Measurements from ENCODE around the gene ZNF594. TPM values are rescaled to one million over a fixed set of nuclear protein-coding genes. Genes with fewer than 3 reads are reported as not detected.
"Not testable (repeated sequence)": the region's sequence is repeated elsewhere in the genome, so short reads cannot be mapped to it uniquely, and the experiment has no call there.

The ZNF594 gene
- total and polyA plus RNA-seq, 2 donors (not counting 3 experiments of a cell fraction or from before 2014, with no cell fraction given): 1.2 to 5.8 TPM

- intact Hi-C loops (cut with micrococcal nuclease); CTCF ChIA-PET; H3K9ac ChIP-seq (replicated peaks; ENCODE audit: extremely low read depth, insufficient read depth, low read length); H3K4me3 ChIP-seq (replicated peaks in 1 of 3; ENCODE audit: insufficient read depth in 1 of 3, low read depth in 1 of 3, low read length in 3 of 3); H3K36me3 ChIP-seq (ENCODE audit: control insufficient read depth in 2 of 2, extremely low read depth in 1 of 2, insufficient read depth in 2 of 2, low read length in 2 of 2); POLR2A ChIA-PET; H3K4me1 ChIP-seq (ENCODE audit: control insufficient read depth, extremely low read depth, insufficient read depth, low read length); H3K79me2 ChIP-seq (ENCODE audit: control insufficient read depth, insufficient read depth, low read length); H3K27ac ChIP-seq (ENCODE audit: insufficient read depth, low read depth, low read length); H4K20me1 ChIP-seq (replicated peaks; ENCODE audit: control insufficient read depth, extremely low read depth, insufficient read depth, low read length); H3K9me1 ChIP-seq (replicated peaks; ENCODE audit: control insufficient read depth, extremely low read depth, insufficient read depth, low read length); BruUV-seq (replicated peaks); DNase-seq (ENCODE audit: low read depth, low spot score); H3K9me3 ChIP-seq (replicated peaks; ENCODE audit: control insufficient read depth, insufficient read depth, low read length); dilution Hi-C loops (cut with MboI; ENCODE audit: extremely low pct_ligation_motif_present, low sequenced_read_pairs); H3K27me3 ChIP-seq (ENCODE audit: control insufficient read depth in 2 of 2, insufficient read depth in 2 of 2, low read length in 2 of 2); H2AFZ ChIP-seq (ENCODE audit: low read depth, low read length); FAIRE-seq; H3K4me2 ChIP-seq (ENCODE audit: insufficient read depth, low read length): not testable (repeated sequence)
These were observed 59.7 kb downstream of the ZNF594 start for GRCh38 chr17:5131799-5132502.

- H3K9me1 ChIP-seq (replicated peaks; ENCODE audit: control insufficient read depth, extremely low read depth, insufficient read depth, low read length): no peaks in the 10 kb centered on the region
- H3K27me3 ChIP-seq (ENCODE audit: control insufficient read depth in 2 of 2, insufficient read depth in 2 of 2, low read length in 2 of 2): no peaks in the 10 kb centered on the region
- no peak overlapping the region for H2AFZ ChIP-seq (ENCODE audit: low read depth, low read length)
- no peak overlapping the region for H3K4me2 ChIP-seq (ENCODE audit: insufficient read depth, low read length)
- H3K36me3 ChIP-seq (ENCODE audit: control insufficient read depth in 2 of 2, extremely low read depth in 1 of 2, insufficient read depth in 2 of 2, low read length in 2 of 2): no peaks in the 10 kb centered on the region
- no peak overlapping the region for H3K4me3 ChIP-seq (replicated peaks in 1 of 3; ENCODE audit: insufficient read depth in 1 of 3, low read depth in 1 of 3, low read length in 3 of 3)
- POLR2A ChIA-PET: no interaction called here
- TF ChIP-seq MAX (IDR thresholded peaks at IDR 0.05; ENCODE audit: insufficient read depth, insufficient read length): no peak
- TF ChIP-seq JUN (IDR thresholded peaks at IDR 0.05; ENCODE audit: borderline replicate concordance, insufficient read depth, insufficient read length, low read depth): no peak
- TF ChIP-seq FOS (IDR thresholded peaks at IDR 0.05; ENCODE audit: borderline replicate concordance, insufficient read depth, low read length): no peak
- no peak for TF ChIP-seq POLR2A (IDR thresholded peaks at IDR 0.05; ENCODE audit: low read depth, low read length)
- TF ChIP-seq CTCF (IDR thresholded peaks at IDR 0.05; ENCODE audit: extremely low read depth in 1 of 2, insufficient read depth in 1 of 2, low read depth in 1 of 2, low read length in 2 of 2): no peak
- no peak for TF ChIP-seq GATA2 (IDR thresholded peaks at IDR 0.05; ENCODE audit: insufficient read depth, insufficient read length, low read depth, low read length)
- no peak for TF ChIP-seq MYC (IDR thresholded peaks at IDR 0.05; ENCODE audit: low read depth, low read length)
- no peak for TF ChIP-seq EZH2 (IDR thresholded peaks at IDR 0.05; ENCODE audit: borderline replicate concordance, low read depth, low read length, severe bottlenecking)
- no peak for TF ChIP-seq POLR2AphosphoS5 (IDR thresholded peaks at IDR 0.05; ENCODE audit: insufficient read depth, low read depth, low read length)
- H3K9me3 ChIP-seq (replicated peaks; ENCODE audit: control insufficient read depth, insufficient read depth, low read length): no peaks in the 10 kb centered on the region
- intact Hi-C loops (cut with micrococcal nuclease): no loop called here
- CTCF ChIA-PET: no interaction called here
- DNase-seq (ENCODE audit: low read depth, low spot score) (no peak), FAIRE-seq (no peak)
- dilution Hi-C loops (cut with MboI; ENCODE audit: extremely low pct_ligation_motif_present, low sequenced_read_pairs): no loop called here
- no peaks in the 10 kb centered on the region for H4K20me1 ChIP-seq (replicated peaks; ENCODE audit: control insufficient read depth, extremely low read depth, insufficient read depth, low read length)
- no peak overlapping the region for H3K9ac ChIP-seq (replicated peaks; ENCODE audit: extremely low read depth, insufficient read depth, low read length)
- no peak overlapping the region for H3K27ac ChIP-seq (ENCODE audit: insufficient read depth, low read depth, low read length)
- H3K79me2 ChIP-seq (ENCODE audit: control insufficient read depth, insufficient read depth, low read length): no peaks in the 10 kb centered on the region
- no TSS peak for BruUV-seq (replicated peaks)
- no peaks in the 10 kb centered on the region for H3K4me1 ChIP-seq (ENCODE audit: control insufficient read depth, extremely low read depth, insufficient read depth, low read length)
These were observed 60.4 kb downstream of the ZNF594 start for GRCh38 chr17:5131146-5131715.

Measured in endothelial cell of umbilical vein (primary cell).